ENCODE measurements around the gene NR2C2. TPM values are rescaled to one million over a fixed set of nuclear protein-coding genes. Genes with fewer than 3 reads are reported as not detected.

The NR2C2 gene
- total RNA-seq, 1 donor from 2014 or later, result 55.0 TPM

DNA sequence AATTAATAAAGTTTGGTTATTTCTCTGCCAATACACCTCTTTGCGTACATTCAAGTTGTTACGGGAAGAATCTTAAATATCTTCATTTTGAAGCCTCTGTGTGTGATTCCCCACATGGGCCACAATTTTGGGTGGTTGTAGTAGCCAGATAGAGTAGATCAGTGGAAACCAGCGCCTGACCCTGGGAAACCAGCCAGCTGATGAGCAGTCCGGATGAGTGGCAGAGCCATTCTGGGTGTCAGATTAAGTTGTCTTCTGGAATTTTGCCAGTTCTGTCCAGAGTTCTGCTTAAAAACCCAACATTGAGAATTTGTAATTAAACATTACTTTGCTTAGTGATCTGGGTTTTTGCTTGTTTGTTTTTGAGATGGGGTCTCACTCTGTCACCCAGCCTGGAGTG is 68.1 kb downstream of the NR2C2 start:
- CTCF ChIA-PET, result no interaction called here
- Mint-ChIP-seq H3K27ac (no peak overlapping the region), H3K9me3 (no peaks in the 10 kb centered on the region), H3K36me3 (ENCODE audit: low read depth) (peaks cover 81% of the 10 kb centered on the region), H3K4me1 (no peaks in the 10 kb centered on the region), H3K27me3 (no peaks in the 10 kb centered on the region), H3K4me3 (no peak overlapping the region)
- ATAC-seq (ENCODE audit: low read depth), result no peak
- POLR2A ChIA-PET, result no interaction called here
- intact Hi-C loops (cut with micrococcal nuclease), result no loop called here
- DNase-seq, result no peak
- TF ChIP-seq, protein P1, sequence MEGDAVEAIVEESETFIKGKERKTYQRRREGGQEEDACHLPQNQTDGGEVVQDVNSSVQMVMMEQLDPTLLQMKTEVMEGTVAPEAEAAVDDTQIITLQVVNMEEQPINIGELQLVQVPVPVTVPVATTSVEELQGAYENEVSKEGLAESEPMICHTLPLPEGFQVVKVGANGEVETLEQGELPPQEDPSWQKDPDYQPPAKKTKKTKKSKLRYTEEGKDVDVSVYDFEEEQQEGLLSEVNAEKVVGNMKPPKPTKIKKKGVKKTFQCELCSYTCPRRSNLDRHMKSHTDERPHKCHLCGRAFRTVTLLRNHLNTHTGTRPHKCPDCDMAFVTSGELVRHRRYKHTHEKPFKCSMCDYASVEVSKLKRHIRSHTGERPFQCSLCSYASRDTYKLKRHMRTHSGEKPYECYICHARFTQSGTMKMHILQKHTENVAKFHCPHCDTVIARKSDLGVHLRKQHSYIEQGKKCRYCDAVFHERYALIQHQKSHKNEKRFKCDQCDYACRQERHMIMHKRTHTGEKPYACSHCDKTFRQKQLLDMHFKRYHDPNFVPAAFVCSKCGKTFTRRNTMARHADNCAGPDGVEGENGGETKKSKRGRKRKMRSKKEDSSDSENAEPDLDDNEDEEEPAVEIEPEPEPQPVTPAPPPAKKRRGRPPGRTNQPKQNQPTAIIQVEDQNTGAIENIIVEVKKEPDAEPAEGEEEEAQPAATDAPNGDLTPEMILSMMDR (IDR thresholded peaks at IDR 0.05), result no peak

DNA sequence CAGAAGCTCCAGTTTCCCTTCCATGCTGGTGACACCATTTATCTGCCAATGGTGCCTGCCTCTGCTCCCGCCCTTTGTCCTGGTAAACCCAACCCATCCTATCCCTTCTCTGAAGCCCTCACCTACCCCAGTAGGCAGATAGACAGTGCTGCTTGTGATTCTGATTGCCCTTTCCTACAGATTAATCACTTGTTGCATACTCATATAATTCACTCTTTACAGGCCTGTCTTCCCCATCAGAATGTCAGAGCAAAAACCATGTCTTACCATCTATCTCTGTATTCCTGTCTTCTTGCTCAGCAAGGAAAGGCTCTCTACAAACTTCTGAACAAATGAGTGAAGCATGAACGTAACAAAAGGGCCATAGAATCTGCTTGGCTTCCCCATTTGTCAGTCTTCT is 69.8 kb downstream of the NR2C2 start:
- Mint-ChIP-seq H3K27ac (no peak overlapping the region), H3K27me3 (no peaks in the 10 kb centered on the region), H3K4me3 (no peak overlapping the region), H3K36me3 (ENCODE audit: low read depth) (peaks cover 86% of the 10 kb centered on the region), H3K9me3 (no peaks in the 10 kb centered on the region), H3K4me1 (no peaks in the 10 kb centered on the region)
- ATAC-seq (ENCODE audit: low read depth) (no peak), DNase-seq (no peak)
- intact Hi-C loops (cut with micrococcal nuclease), result no loop called here
- TF ChIP-seq, protein P1 (IDR thresholded peaks at IDR 0.05), result no peak
- ChIA-PET CTCF (no interaction called here), POLR2A (no interaction called here)

DNA sequence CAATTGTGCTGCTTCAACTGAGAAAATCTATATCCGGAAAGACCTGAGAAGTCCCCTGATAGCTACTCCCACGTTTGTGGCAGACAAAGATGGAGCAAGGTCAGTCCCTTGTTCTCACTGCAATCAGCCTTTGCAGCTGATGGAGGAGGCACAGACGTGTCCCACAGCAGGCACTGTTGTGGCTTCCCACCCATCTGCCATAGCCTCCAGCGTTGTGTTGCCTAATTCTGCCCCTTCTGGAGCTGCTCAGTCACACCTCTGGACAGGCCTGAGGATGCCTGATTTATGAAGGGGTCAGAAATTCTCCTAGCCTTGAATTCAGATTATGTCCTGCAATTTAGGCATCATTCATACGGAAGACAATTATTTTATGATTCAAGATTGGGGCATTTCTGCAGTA is 75.9 kb downstream of the NR2C2 start:
- ATAC-seq (ENCODE audit: low read depth) (no peak), DNase-seq (no peak)
- ChIA-PET CTCF (no interaction called here), POLR2A (interaction anchor here (0.9 kb wide), 1 partner anchor 75 kb away, joined by 3 read pairs; no protein-coding TSS in a partner anchor)
- H3K4me1 Mint-ChIP-seq, result no peaks in the 10 kb centered on the region
- intact Hi-C loops (cut with micrococcal nuclease), result no loop called here
- no peaks in the 10 kb centered on the region for H3K9me3 Mint-ChIP-seq
- peaks cover 87% of the 10 kb centered on the region for H3K36me3 Mint-ChIP-seq (ENCODE audit: low read depth)
- H3K27me3 Mint-ChIP-seq, result no peaks in the 10 kb centered on the region
- TF ChIP-seq, protein P1 (IDR thresholded peaks at IDR 0.05), result no peak
- no peak overlapping the region for H3K27ac Mint-ChIP-seq
- no peak overlapping the region for H3K4me3 Mint-ChIP-seq

DNA sequence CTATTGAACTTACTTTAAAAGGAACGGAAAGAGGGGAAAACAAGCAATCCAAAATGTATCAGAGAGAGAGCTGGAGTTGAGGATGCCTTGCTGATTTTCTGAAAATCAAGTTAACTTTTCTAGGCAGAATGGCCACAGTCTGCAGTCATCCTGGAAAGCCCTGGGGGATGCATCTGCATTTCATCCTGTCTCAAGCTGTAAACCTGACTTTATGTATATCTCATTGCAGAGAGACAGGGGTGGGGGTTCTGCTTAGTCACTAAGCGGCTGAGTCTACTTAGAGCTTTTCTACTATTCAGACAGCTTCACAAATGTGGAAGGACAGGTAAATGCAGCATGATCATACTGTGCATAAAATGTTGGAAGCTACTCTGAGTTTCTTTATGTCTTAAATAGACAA is 76.3 kb downstream of the NR2C2 start:
- ATAC-seq (ENCODE audit: low read depth) (no peak), DNase-seq (no peak)
- no peak overlapping the region for H3K4me3 Mint-ChIP-seq
- ChIA-PET POLR2A (interaction anchor here (0.9 kb wide), 1 partner anchor 75 kb away, joined by 3 read pairs; no protein-coding TSS in a partner anchor), CTCF (no interaction called here)
- H3K4me1 Mint-ChIP-seq, result no peaks in the 10 kb centered on the region
- intact Hi-C loops (cut with micrococcal nuclease), result no loop called here
- peaks cover 87% of the 10 kb centered on the region for H3K36me3 Mint-ChIP-seq (ENCODE audit: low read depth)
- TF ChIP-seq, protein P1 (IDR thresholded peaks at IDR 0.05), result no peak
- no peaks in the 10 kb centered on the region for H3K9me3 Mint-ChIP-seq
- no peak overlapping the region for H3K27ac Mint-ChIP-seq
- H3K27me3 Mint-ChIP-seq, result no peaks in the 10 kb centered on the region

DNA sequence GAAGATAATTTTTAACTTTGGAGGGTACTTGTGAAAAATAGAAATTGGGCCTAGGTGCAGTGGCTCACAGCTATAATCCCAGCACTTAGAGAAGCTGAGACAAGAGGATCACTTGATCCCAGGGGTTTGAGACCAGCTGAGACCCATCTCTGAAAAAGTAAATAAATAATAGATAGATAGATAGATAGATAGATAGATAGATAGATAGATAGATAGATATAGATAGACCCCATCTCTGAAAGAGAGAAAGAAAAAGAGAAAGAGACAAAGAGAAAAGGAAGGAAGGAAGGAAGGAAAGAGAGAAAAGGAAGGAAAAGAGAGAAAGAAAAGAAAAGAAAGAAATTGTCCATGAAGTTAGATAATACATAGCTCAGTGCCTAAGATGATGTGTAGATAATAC is 82.2 kb downstream of the NR2C2 start:
- DNase-seq, result no peak
- CTCF ChIA-PET, result no interaction called here
- POLR2A ChIA-PET, result no interaction called here
- no peak for ATAC-seq (ENCODE audit: low read depth)
- H3K4me3 Mint-ChIP-seq, result no peak overlapping the region
- H3K36me3 Mint-ChIP-seq (ENCODE audit: low read depth), result peaks cover 87% of the 10 kb centered on the region
- TF ChIP-seq, protein P1 (IDR thresholded peaks at IDR 0.05), result no peak
- H3K27me3 Mint-ChIP-seq, result no peaks in the 10 kb centered on the region
- no peaks in the 10 kb centered on the region for H3K9me3 Mint-ChIP-seq
- intact Hi-C loops (cut with micrococcal nuclease), result no loop called here
- H3K4me1 Mint-ChIP-seq, result no peaks in the 10 kb centered on the region
- H3K27ac Mint-ChIP-seq, result no peak overlapping the region

All from activated B cell treated with CpG ODN at 0.5 μM for 24 hours (primary cell).